HG03025 (cell line): ENCODE measurements around the gene CYTH3.
"Not testable (repeated sequence)": the region's sequence is repeated elsewhere in the genome, so short reads cannot be mapped to it uniquely, and the experiment has no call there.

Source experiments
- ATAC-seq: cut with Tn5 transposase; IDR thresholded peaks from one replicate; pipeline ENCODE4 v1.9.1; 2021; ENCODE audit warnings: mild to moderate bottlenecking, moderate library complexity; ENCODE audit not compliant: unreplicated experiment, low FRiP score

CYTH3 gene, protein sequence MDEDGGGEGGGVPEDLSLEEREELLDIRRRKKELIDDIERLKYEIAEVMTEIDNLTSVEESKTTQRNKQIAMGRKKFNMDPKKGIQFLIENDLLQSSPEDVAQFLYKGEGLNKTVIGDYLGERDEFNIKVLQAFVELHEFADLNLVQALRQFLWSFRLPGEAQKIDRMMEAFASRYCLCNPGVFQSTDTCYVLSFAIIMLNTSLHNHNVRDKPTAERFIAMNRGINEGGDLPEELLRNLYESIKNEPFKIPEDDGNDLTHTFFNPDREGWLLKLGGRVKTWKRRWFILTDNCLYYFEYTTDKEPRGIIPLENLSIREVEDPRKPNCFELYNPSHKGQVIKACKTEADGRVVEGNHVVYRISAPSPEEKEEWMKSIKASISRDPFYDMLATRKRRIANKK

DNA sequence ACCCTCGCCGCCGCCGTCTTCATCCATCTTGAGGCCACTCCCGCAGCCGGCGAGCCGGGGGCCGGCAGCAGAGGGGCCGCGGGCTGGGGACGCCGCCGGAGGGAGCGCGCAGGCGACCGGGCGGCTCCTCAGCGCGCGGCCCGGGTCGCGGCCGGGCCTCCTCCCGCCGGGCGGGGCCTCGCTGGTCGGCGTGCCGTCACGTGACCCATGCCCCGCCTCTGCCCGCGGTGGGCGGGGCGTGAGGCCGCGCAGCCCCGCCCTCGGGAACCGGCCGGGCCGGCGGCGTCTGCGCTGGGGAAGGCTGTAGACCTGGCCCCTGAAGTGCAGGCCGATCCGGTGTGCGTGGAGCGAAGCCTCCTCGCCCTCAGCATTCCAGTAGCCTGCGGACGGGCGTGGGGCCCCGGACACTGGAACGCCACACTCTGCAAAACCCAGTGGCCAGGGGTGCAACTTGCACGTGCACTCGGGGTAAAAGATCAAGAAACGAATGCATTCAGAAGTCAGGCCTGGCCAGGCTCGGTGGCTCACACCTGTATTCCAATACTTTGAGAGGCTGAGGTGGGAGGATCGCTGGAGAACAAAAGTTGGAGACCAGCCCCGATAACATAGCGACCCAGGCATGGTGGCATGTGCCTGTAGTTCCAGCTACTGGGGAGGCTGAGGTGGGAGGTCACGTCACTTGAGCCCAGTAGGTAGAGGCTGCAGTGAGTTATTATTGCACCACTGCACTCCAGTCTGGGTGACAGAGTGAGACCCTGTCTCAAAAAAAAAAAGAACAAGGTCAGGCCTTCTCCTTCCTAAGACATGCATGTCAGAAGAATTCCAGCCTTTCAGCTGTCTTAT lies at the start of gene CYTH3:
CYTH3 (minus strand) TSS at position 144 of the 843 bp plus-strand sequence; CDS start at position 27, 117 bp downstream.
- peak; percentile 81 for ATAC-seq

DNA sequence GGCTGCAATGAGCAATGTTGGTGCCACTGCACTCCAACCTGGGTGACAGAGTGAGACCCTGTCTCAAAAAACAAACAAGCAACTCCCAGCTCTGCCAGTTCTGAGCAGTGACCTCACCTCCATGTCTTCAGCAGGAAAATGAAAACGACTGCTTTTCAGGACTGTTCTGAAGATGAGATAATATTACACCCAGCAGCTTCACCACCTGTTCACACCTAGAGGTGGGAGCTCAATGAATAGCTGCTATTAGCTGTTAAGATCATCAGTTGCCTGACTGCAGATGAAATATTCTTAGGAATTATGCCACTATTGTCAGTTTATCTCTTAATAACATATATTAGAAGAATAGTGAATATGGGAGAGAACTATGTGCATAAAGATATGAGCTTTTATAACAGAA lies 48.4 kb upstream of the CYTH3 start:
- ATAC-seq = no peak

DNA sequence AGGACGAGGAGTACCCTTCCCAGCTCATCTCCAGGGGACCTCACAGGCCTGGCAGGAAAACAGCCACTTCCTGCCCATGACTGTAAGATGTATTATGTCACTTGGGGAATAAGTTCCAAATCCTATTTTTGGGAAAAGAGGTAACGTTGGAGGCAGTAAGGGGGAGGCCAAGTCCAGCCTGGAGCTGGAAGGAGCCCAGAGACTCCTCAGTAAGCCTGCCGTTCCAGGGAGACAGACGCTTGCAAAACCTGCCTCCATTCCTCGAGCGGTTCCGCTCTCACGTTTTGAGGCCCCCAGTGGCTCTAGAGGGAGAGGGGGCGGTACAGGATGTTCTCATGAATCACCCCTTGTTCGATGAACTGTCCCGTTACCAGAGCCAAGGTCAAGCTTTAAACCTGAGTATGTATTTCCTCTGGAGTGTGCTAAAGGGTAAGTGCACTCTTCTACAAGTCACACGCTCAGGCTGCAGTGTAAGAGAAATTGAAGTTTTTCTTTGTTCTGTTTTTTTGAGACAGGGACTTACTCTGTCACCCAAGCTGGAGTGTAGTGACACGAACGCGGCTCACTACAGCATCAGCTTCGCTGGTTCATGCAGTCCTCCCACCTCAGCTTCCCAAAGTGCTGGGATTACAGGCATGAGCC lies 45.5 kb upstream of the CYTH3 start:
- ATAC-seq = no peak

DNA sequence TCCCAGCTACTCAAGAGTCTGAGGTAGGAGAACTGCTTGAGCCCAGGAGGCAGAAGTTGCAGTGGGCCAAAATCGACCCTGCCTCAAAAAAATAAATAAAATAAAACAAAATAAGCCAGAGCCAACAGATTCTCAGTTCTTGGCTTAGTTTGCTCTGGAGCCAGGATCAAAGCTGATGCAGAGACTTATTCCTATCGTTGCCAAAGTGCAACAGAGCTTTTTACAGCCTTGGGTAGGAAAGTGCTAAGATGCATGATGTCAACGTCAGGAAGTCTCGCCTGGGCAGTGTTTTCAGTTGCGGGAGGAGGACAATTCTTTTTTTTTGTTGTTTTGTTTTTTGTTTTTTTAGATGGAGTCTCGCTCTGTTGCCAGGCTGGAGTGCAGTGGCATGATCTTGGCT lies 43.8 kb upstream of the CYTH3 start:
- no peak for ATAC-seq

DNA sequence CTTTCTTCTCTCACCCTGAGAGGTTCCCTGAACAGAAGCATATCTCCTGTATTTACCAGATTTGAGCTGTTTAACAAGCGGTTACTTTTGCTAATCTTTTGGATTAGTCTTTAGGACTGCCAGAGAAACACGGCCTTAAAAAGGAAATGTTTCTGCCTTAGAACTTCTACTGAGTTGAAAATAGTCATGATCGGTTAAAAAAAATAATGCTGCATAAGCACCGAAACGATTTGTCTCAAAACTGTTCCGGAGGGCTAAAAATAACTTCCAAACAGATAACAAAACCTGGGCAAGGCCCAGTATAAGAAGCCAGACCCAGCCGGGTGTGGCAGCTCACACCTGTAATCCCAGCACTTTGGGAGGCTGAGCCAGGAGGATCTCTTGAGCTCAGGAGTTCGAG lies 43.3 kb upstream of the CYTH3 start:
- ATAC-seq = no peak

DNA sequence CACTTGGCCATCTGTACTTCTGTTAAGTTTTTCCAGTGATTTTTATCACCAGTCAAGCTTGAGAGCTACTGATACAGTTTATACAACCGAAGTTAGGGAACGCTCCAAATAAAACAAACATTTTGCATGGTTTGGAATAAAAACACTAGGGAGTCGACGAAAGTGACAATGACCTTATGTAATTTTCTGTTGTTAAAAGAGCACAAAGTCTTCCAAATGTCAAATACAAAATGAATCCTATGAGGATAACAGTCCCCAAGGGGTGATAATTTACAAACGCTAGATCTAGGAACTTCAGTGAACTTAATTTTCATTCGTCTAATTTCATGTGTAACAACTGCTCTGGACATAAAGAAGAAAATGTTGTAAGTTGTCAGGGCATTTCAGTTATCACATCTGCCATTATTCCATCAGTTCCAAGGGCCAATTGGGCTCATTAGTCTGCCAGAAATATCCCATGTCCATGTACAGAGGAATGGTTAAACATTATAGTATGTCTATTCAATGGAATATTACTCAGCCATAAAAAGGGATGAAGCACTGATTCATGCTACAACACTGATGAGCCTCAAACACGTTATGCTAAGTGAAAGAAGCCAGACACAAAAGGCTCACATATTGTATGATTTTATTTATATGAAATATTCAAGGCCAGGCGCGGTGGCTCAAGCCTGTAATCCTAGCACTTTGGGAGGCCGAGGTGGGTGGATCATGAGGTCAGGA lies 38.0 kb upstream of the CYTH3 start:
- ATAC-seq = no peak

DNA sequence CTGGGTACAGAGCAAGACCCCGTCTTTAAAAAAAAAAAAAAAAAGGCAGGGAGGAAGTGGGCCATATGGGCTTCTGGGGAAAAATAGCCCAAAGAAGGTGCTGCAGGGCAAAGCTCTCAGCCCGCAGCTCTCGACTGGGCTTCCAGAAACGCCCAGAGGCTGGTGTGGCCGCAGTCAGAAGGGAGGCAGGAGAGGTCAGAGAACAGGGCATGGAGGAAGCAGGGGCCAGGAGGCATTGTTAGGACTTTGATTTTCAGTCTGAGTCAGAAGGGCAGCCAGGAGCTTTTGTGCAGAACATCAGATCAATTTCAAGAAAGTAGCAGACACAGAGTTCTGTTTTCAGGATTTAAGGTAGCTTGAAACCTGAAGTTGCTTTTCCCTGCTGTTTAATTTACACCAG lies 35.3 kb upstream of the CYTH3 start:
- ATAC-seq = no peak

DNA sequence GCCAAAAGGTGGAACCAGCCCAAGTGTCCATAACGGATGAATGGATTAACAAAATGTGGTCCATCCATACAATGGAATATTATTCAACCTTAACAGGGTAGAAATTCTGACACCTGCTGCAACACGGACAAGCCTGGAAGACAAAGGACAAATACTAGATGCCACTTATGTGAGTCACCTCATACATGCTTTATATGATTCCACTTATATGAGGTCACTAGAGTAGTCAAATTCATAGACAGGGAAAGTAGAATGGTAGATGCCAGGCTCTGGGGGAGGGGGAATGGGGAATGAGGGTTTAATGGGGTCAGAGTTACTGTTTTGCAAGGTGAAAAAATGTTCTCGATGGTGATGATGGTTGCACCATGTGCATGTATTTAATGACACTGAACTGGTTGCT lies 34.0 kb upstream of the CYTH3 start:
- ATAC-seq = no peak

DNA sequence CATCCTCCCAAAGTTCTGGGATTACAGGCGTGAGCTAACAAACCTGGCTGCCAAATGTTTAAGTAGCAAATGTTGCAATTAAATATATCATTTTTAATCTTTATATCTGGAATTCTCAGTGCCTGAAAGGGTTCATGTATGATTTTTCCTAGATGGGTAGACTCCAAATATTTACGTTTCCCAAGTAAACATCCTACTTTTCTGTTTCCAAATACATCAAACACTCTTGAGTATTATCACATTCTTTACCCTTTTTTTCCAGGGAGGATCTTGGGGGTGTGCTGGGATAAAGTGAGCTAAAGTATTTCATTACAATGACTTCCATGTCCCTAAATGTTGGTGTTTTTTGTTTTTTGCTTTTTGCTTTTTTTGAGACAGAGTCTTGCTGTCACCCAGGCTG lies 32.9 kb upstream of the CYTH3 start:
- no peak for ATAC-seq

DNA sequence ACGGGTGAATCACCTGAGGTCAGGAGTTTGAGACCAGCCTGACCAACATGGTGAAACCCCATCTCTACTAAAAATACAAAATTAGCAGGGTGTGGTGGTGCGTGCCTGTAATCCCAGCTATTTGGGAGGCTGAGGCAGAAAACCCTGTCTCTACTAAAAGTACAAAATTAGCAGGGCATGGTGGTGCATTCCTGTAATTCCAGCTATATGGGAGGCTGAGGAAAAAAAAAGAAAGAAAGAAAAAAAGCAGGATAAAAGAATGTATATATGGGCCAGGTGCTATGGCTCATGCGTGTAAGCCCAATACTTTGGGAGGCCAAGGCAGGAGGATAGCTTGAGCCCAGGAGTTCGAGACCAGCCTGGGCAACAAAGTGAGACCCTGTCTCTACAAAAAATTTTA lies 29.0 kb upstream of the CYTH3 start:
- ATAC-seq = not testable (repeated sequence)

DNA sequence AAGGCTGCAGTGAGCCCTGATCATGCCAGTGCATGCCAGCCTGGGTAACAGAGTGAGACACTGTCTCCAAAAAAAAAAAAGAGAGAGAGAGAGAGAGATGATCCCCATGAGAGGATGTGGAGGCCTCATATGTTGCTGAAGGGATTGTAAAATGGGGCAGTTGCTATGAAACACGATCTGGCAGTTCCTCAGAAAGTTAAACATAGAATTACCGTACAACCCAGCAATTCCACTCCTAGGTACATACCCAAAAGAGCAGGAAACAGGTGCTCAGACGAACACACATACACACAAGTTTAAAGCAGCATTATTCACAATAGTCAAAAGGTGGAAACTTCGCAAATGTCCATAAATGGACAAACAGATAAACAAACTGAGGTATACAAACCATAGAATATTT lies 27.4 kb upstream of the CYTH3 start:
- ATAC-seq = no peak

DNA sequence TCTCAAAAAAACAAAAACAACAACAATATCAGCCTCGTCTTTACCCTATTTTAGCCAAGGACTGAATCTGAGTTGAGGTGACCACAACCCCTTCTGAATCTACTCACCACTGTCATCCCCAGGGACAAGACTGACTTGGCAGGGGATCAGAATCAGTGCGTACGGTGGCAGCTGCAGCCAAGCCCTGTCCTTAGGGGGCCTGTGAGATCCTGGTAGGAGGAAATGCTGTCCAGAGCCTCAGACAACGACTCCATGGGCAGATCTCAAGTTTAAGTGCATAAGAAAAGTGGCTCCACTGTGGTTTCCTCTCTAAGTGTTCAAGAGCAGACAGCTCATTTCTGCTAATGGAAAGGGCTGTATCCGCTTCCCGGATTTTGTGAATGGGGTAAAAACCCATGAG lies 22.4 kb upstream of the CYTH3 start:
- no peak for ATAC-seq

DNA sequence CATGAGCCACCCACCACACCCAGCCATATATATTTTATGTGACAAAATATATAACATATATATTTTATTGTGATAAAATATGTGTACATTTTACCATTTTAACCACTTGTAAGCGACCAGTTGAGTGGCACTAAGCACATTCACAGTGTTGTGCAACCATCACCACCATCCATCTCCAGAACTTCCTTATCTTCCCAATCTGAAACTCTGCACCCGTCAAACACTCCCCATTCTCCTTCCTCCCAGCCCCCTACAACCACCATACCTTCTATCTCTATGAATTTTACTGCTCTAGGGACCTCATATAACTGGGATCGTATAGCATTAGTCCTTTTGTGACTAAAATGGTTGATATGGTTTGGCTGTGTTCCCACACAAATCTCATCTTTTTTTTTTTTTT lies 20.8 kb upstream of the CYTH3 start:
- ATAC-seq = no peak

DNA sequence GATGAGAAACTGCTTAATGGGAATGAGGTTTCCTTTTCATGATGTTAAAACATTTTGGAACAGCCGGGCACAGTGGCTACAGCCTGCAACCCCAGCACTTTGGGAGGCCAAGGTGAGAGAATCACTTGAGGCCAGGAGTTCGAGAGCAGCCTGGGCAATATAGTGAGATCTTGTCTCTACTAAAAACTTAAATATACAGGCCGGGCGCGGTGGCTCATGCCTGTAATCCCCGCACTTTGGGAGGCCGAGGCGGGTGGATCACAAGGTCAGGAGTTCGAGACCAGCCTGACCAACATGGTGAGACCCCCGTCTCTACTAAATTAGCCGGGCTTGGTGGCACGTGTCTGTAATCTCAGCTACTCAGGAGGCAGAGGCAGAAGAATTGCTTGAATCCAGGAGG lies 19.5 kb upstream of the CYTH3 start:
- ATAC-seq = not testable (repeated sequence)

DNA sequence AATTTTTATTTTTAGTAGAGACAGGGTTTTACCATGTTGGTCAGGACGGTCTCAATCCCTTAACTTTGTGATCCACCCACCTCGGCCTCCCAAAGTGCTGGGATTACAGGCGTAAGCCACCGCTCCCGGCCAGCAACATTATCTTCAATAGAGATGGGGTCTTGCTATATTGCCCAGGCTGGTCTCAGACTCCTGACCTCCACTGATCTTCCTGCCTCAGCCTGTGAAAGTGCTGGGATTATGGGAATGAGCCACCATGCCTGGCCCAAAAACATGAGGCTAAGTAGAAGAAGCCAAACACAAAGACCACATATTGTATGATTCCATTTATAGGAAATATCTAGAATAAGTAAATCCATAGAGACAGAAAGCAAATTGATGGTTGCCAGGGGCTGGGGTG lies 19.1 kb upstream of the CYTH3 start:
- no peak for ATAC-seq

DNA sequence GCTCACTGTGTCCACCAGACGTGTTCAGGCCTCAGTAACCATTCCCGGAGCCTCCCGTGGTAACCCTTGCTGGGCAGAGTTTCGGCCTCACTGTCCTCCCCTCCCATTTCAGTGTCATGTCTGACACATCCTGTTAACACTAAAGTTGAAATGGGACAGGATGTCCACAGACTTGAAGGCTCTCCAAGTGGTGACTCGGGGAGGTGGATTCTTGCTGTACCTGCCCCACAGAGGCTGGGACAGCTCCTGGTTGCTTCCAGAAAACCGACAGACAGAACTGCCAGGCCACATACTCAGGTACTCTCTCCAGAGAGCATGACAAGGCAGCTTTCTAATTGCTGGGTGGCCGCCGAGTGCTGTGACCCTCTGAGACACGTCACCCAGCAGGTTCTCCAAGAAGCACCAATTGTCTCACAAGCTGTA lies 17.9 kb upstream of the CYTH3 start:
- no peak for ATAC-seq

DNA sequence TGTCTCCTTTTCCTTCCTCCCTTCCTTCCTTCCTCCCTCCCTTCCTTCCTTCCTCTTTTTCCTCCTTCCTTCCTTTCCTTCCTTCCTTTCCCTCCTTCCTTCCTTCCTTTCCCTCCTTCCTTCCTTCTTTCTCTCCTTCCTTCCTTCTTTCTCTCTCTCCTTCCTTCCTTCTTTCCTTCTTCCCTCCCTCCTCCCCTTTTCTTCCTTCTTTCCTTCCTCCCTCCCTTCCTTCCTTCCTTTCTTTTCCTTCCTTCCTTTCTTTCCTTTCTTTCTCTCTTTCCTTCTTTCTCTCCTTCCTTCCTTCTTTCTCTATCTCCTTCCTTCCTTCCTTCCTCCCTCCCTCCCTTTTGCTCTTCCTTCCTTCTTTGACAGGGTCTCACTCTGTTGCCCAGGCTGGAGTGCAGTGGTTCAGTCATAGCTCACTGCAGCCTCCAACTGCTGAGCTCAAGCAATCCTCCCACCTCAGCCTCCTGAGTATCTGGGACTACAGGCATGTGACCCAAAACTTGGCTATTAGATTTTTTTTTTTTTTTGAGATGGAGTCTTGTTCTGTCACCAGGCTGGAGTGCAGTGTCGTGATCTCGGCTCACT lies 15.9 kb upstream of the CYTH3 start:
- ATAC-seq = no peak

DNA sequence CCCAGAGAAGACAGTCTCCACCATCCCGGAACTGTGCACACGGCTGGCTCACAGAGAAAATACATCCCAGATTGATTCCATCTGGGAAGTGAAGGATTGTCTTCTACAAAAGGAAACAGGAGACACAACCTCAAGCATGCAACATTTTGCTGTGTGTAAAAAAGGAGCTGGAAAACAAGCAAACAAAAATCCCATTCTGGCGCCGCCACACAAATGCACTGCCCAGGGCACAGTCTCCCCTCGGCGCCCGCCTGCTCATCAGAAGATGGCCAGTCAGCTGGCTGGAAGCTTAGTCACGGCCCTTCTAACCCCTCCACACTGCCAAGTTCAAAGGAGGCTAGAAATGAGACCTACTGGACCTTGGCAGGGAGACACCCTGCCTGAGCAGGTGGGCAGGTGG lies 14.1 kb upstream of the CYTH3 start:
- no peak for ATAC-seq

DNA sequence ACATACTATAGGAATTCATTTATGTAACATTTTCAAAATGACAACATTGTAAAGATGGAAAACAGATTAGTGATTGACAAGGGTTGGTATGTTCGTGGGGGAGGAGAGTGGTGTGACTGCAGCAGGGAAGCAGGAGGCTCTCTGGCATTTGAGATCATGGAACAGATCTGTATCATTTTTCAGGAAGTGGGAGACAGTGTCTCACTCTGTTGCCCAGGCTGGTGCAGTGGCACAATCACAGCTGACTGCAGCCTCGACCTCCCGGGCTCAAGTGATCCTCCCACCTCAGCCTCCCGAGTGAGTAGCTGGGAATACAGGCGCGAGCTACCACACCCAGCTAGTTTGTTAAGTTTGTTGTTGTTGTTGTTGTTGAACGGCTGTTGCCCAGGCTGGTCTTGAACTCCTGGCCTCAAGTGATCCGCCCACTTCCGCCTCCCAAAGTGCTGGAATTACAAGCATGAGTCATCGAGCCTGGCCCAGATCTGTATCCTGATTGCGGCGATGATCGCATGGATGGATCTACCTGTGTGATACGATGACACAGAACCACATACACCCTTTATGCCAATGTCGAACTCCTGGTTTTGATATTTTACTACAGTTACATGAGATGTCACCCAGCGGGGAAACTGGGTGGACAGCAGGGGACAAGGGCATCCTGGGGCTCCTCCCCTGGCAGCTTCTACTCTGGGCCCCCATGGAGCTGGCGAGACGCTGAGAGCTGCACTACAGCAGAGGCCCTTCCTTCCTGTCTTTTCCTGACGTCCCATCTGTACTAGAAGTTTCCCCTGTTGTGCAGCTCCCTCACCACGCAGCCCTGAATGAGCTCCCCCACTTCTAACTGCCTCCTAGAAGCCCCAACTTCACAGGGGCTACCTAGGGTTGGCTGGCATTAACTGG lies 12.3 kb upstream of the CYTH3 start:
- no peak for ATAC-seq
